Mammary epithelial cell (primary cell): ENCODE measurements around the gene SLITRK6.

Source experiments
- CTCF ChIP-seq, 2 donors: IDR thresholded peaks in 1 of 2; conservative IDR thresholded peaks in 1 of 2; 2 replicates each; pipeline ENCODE4 v1.5.1; 2011 to 2012; ENCODE audit warnings: inconsistent platforms in 2 of 2, low read length in 2 of 2, mild to moderate bottlenecking in 2 of 2, control low read depth in 1 of 2, low read depth in 1 of 2; ENCODE audit not compliant: insufficient read depth in 1 of 2; ENCODE audit errors: extremely low read depth in 1 of 2
- EZH2 ChIP-seq: IDR thresholded peaks from 2 replicates; pipeline ENCODE4 v1.6.1; 2012; ENCODE audit warnings: low read length, inconsistent platforms, borderline replicate concordance

GRCh38 chr13:85799097-85799582, at the start of gene SLITRK6:
- TF ChIP-seq CTCF (conservative IDR thresholded peaks at IDR 0.05 in 1 of 2, IDR thresholded peaks at IDR 0.05 in 1 of 2; ENCODE audit: extremely low read depth in 1 of 2, insufficient read depth in 1 of 2, low read depth in 1 of 2, low read length in 2 of 2) (peak in 1 of 2 donors; percentile 53), EZH2 (no peak)
